ENCODE results near the gene FOXN1. TPM values are rescaled to one million over a fixed set of nuclear protein-coding genes. Genes with fewer than 3 reads are reported as not detected.

FOXN1 gene
- total and polyA plus RNA-seq, 12 donors, result not detected

DNA sequence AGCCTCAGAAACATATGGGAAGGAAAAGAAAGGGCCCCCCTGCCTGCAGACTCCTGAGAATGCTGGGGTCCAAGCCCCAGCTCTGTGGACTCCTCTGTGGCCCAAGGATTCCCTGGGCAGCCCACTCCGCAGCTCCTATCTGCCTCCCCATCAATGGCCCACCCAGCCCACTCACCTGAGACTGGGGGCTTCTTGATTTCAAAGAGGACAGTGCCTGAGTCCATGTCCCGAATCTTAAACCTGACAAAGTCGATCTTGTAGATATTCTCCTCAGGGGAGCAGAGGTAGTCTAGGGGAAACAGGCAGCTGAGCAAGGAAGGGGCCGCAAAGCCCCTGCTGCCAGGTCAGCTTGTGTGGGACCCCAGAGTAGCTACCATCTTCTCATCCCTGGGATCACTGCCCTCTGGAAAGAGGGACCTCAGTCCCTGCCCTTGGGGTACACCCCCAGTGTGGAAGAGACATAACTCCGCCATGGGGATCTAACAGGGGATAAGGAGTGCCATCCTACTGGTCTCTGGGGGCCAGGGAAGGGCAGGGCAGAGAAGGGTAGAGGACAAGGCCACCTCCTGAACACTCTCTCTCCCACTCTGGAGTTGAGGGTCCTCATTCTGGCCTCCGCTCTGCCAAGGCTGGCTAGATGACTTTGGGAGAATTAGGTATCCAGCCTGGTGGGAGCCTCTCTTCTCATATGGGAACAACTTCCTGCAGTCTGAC, 42.4 kb downstream of the FOXN1 start:
- intact Hi-C loops (cut with DNase I), result loop anchor here in 4 of 10 donors (5.0 kb wide), 1 partner anchor 64 kb away; the partner anchor contains the start of gene RSKR (in 4 of the 4)
- DNase-seq, result no peak

DNA sequence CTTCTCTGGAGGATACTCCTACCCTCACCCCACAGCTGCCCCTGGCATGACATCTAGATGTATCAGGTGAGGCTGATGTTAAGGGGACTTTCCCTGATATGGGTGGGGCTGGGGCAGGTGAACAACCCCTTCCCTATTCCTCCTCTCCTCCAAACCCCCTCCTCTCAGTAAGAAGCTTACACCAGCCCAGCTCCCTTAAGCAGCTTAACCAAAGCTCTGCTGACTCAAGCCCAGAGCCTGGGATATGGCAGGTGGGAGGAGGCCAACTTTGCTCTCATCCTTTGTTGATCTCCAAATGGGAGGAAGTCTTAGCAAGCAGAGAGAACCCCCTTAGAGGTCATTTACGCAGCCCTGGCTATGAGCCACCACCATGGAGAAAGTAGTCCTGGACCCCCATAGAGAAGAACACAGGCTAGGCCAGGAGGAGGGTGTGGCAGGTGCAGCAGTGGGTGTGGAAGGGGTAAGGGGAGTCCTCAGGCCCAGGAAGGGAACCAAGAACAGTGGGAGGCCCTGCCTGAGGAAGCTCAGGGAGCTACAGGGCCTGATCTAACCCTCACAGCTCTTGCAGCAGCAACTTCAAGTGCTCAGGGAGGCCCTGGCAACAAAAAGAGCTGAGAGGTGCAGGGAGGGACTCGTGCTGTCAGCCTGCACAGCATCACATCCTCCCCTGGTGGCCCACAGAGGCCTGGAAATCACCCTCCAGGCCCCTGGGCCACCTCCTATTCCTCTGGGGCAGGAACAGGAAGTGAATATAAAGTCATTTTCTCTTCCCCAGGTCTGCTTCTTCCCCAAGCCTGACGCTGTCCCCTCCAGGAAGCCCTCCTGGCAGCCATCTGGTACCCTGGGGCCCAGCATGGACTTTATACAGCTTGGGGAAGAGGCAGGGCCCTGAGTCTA, 43.3 kb downstream of the FOXN1 start:
- intact Hi-C loops (cut with DNase I), result loop anchor here in 7 of 10 donors (5.0 to 10.0 kb wide), 3 partner anchors 53 to 65 kb away; partner anchors contain the start of gene RSKR (in 6 of the 7)
- ATAC-seq, result no peak
- TF ChIP-seq, protein P1, sequence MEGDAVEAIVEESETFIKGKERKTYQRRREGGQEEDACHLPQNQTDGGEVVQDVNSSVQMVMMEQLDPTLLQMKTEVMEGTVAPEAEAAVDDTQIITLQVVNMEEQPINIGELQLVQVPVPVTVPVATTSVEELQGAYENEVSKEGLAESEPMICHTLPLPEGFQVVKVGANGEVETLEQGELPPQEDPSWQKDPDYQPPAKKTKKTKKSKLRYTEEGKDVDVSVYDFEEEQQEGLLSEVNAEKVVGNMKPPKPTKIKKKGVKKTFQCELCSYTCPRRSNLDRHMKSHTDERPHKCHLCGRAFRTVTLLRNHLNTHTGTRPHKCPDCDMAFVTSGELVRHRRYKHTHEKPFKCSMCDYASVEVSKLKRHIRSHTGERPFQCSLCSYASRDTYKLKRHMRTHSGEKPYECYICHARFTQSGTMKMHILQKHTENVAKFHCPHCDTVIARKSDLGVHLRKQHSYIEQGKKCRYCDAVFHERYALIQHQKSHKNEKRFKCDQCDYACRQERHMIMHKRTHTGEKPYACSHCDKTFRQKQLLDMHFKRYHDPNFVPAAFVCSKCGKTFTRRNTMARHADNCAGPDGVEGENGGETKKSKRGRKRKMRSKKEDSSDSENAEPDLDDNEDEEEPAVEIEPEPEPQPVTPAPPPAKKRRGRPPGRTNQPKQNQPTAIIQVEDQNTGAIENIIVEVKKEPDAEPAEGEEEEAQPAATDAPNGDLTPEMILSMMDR (IDR thresholded peaks at IDR 0.05), result no peak
- H3K27ac ChIP-seq, result peak overlapping the region in 1 of 10 donors; percentile 85
- DNase-seq, result no peak
- H3K36me3 ChIP-seq, result peaks cover 0 to 29% (median 9%) of the 10 kb centered on the region in 9 donors
- no peaks in the 10 kb centered on the region for H3K27me3 ChIP-seq
- H3K9me3 ChIP-seq, result no peaks in the 10 kb centered on the region
- no peak overlapping the region for H3K4me3 ChIP-seq
- 68 to 90% methylated on average over 3 of the region's 3 CpGs for WGBS, 2 donors
- peaks cover 0 to 48% (median 21%) of the 10 kb centered on the region in 9 donors for H3K4me1 ChIP-seq

More for the DNA sequence above, 42.4 kb downstream of the FOXN1 start:
- Histone ChIP-seq H3K27ac (peak overlapping the region in 1 of 10 donors; percentile 85), H3K9me3 (no peaks in the 10 kb centered on the region), H3K36me3 (peaks cover 0 to 20% (median 0%) of the 10 kb centered on the region in 9 donors), H3K4me3 (no peak overlapping the region), H3K4me1 (peaks cover 0 to 48% (median 21%) of the 10 kb centered on the region in 9 donors), H3K27me3 (no peaks in the 10 kb centered on the region)
- WGBS, 2 donors, result 83 to 89% methylated on average over 6 of the region's 6 CpGs
- ATAC-seq, result no peak
- TF ChIP-seq, protein P1 (IDR thresholded peaks at IDR 0.05), result peak in 2 of 9 donors; percentile 2 to 4

DNA sequence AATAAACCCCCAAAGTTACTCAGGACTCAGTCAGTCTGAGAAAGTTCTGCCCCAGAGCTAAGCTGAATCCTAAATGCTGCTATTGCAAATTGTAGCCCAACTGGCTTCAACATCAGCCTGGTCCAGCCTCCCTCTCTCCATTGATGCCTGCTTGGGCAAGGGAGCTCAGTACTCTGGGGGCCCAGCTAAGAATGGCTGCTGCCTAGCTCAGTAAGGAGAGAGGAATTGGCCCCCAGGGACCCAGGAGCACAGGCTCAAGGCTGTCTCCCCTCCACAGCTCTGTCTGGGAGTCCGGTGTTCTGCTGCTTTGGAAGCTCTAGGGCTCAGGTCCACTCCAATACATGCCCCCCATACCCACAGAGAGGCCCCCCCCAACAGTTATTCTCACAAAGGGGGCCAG, 44.7 kb downstream of the FOXN1 start:
- Histone ChIP-seq H3K9me3 (no peaks in the 10 kb centered on the region), H3K27me3 (no peaks in the 10 kb centered on the region), H3K4me3 (no peak overlapping the region), H3K4me1 (peaks cover 0 to 48% (median 21%) of the 10 kb centered on the region in 9 donors), H3K36me3 (peaks cover 0 to 43% (median 22%) of the 10 kb centered on the region in 9 donors), H3K27ac (no peak overlapping the region)
- no peak for DNase-seq
- ATAC-seq, result no peak
- intact Hi-C loops (cut with DNase I), result loop anchor here in 3 of 10 donors (5.0 to 10.0 kb wide), 3 partner anchors 51 to 64 kb away; partner anchors contain the start of gene RSKR (in 2 of the 3)
- 92 to 96% methylated on average over 1 of the region's 1 CpG for WGBS, 2 donors
- TF ChIP-seq, protein P1 (IDR thresholded peaks at IDR 0.05), result no peak
